Duodenal mucosa (tissue), 2 donors: Measurements from ENCODE around the gene LGR6.

ENCODE experiments used
- H3K27ac ChIP-seq: one replicate; pipeline ENCODE4 v1.7.0; 2013; ENCODE audit warnings: low read depth, low read length
- H3K27me3 ChIP-seq, 2 donors: one replicate each; pipeline ENCODE4 v1.7.0; 2013; ENCODE audit warnings: low read length in 2 of 2, control low read depth in 1 of 2; ENCODE audit not compliant: insufficient read depth in 2 of 2, control insufficient read depth in 1 of 2
- H3K36me3 ChIP-seq, 2 donors: one replicate each; pipeline ENCODE4 v1.7.0; 2013; ENCODE audit warnings: low read length in 2 of 2, control low read depth in 1 of 2; ENCODE audit not compliant: insufficient read depth in 2 of 2, control insufficient read depth in 1 of 2
- H3K4me1 ChIP-seq, 2 donors: one replicate each; pipeline ENCODE4 v1.7.0; 2013; ENCODE audit warnings: low read length in 2 of 2, control low read depth in 1 of 2; ENCODE audit not compliant: insufficient read depth in 2 of 2, control insufficient read depth in 1 of 2
- H3K4me3 ChIP-seq, 2 donors: one replicate each; pipeline ENCODE4 v1.7.0; 2013; ENCODE audit warnings: low read length in 2 of 2, low read depth in 1 of 2
- H3K9ac ChIP-seq, 2 donors: one replicate each; pipeline ENCODE4 v1.7.0; 2013; ENCODE audit warnings: low read length in 2 of 2, low read depth in 1 of 2
- H3K9me3 ChIP-seq, 2 donors: one replicate each; pipeline ENCODE4 v1.7.0; 2013; ENCODE audit warnings: low read length in 2 of 2, control low read depth in 1 of 2; ENCODE audit not compliant: control insufficient read depth in 1 of 2

The LGR6 gene

DNA sequence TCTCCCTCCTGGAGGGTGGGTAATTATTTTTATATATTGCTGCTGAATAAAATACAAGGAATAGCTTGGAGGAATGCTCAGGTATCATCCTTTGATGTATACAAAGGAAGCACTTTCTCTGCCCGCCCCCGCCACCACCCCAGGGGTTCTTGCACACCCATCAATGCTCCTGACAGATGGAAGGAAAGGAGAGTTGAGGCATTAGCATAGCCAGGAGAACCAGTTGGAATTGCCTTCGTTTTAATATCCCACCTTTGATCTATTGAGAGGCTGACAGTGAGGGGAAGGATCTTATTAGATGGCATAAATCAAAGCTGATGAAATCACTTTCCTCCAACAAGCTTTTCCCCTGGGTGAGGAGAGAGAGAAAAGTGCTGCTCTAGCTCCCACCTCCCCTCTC, 71.1 kb downstream of the LGR6 start:
- Histone ChIP-seq H3K9me3 (no peaks in the 10 kb centered on the region), H3K27ac (no peak overlapping the region), H3K4me3 (no peak overlapping the region), H3K4me1 (no peaks in the 10 kb centered on the region), H3K9ac (no peak overlapping the region), H3K27me3 (peaks cover 0 to 4% of the 10 kb centered on the region in 2 donors), H3K36me3 (no peaks in the 10 kb centered on the region)

DNA sequence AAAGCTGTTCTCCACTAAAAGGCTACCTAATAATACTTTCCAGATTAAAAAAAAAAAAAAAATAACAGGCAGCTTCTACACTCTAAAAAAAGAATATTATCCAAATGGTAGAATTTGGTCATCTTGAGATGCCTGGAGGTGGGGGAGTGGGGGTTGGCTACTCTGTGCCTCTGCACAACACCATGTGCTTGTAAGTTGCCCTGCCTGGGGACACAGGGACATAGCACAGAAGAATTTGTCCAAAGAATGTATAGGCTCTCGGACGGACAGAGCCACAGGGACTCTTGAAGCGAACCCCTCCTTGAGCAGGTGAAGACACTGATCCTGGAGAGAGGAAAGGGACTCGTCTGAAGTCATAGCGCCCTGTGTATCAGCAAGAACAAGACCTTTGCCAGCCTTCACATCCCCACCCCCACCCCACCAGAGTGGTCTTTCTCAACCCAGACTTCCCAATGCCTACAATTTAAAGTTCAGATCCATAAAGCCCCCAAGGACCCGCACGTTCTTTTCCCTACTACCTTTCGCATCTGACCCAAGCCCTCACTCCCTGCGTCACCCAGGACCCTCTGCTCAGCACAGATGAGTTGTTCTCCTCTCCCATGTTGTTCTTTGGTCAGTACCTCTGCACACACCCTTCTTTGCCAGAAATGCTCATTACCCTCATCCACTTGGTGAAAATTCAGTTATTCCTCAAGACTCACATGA, 72.6 kb downstream of the LGR6 start:
- H3K27ac ChIP-seq, result no peak overlapping the region
- peaks cover 0 to 4% of the 10 kb centered on the region in 2 donors for H3K27me3 ChIP-seq

DNA sequence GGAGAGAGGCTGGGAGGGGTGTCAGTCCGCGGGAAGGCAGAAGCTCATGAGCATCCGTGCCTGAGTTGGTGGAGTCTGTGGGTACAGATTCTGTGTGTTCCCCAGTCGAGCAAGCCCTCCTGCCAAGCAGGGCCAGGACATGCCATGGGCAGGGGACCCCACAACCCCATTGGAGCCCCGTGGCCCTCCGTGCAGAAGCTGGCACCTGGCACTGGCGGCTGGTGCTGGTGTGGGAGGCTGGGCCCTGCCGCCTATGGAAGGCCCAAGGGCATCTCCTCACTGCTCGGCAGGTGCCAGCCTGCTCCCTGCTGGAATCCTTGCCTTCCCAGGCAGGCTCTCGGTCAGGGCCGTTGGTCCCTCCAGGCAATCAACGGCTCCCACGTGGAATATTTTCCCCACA, 74.4 kb downstream of the LGR6 start:
- Histone ChIP-seq H3K27me3 (peaks cover 0 to 4% of the 10 kb centered on the region in 2 donors), H3K4me1 (peaks cover 5 to 8% of the 10 kb centered on the region in 2 donors), H3K4me3 (no peak overlapping the region), H3K36me3 (no peaks in the 10 kb centered on the region), H3K9me3 (no peaks in the 10 kb centered on the region), H3K9ac (no peak overlapping the region), H3K27ac (no peak overlapping the region)

More for the DNA sequence above, 72.6 kb downstream of the LGR6 start:
- Histone ChIP-seq H3K9ac (no peak overlapping the region), H3K36me3 (no peaks in the 10 kb centered on the region), H3K9me3 (no peaks in the 10 kb centered on the region), H3K4me1 (peaks cover 5 to 7% of the 10 kb centered on the region in 2 donors), H3K4me3 (no peak overlapping the region)

DNA sequence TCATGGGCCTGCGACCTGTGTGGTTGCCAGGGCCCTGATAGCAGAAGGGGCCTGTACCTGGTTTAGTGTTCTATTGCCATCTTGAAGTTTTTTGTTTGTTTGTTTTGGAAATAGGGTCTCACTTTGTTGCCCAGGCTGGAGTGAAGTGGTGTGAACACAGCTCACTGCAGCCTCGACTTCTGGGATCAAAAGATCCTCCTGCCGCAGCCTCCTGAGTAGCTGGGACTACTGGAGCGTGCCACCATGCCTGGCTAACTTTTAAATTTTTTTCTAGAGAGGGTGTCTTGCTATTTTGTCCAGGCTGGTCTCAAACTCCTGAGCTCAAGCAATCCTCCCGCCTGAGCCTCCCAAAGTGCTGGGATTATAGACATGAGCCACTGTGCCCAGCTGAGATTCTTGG, 75.2 kb downstream of the LGR6 start:
- Histone ChIP-seq H3K4me3 (no peak overlapping the region), H3K36me3 (no peaks in the 10 kb centered on the region), H3K27me3 (peaks cover 0 to 4% of the 10 kb centered on the region in 2 donors), H3K9me3 (no peaks in the 10 kb centered on the region), H3K27ac (no peak overlapping the region), H3K9ac (no peak overlapping the region), H3K4me1 (peaks cover 5 to 8% of the 10 kb centered on the region in 2 donors)

DNA sequence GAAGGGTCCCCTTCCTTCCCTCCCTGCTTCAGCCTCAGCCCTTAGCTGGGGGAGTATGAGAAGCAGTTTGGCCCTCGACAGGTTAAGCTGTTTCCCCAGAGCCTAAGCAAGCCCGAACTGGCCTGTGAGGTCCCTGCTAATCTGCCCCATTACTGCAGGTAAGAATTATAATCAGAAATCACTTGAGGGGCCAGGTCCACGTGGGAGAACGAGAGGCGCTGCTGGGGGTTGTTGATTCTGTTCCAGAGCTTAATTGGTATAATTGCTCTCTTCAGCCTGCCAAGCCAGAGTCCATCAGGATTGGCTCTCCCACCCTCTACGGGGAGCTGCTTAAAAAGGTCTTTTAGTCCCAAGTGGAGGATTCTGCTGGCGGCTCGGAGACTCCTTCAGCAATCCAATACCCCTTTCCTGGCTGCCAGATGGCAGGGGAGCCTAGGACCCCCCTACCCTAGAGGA, 77.3 kb downstream of the LGR6 start:
- Histone ChIP-seq H3K36me3 (no peaks in the 10 kb centered on the region), H3K27ac (no peak overlapping the region), H3K4me3 (no peak overlapping the region), H3K27me3 (peaks cover 0 to 4% of the 10 kb centered on the region in 2 donors), H3K9me3 (no peaks in the 10 kb centered on the region), H3K9ac (no peak overlapping the region), H3K4me1 (peaks cover 5 to 8% of the 10 kb centered on the region in 2 donors)

DNA sequence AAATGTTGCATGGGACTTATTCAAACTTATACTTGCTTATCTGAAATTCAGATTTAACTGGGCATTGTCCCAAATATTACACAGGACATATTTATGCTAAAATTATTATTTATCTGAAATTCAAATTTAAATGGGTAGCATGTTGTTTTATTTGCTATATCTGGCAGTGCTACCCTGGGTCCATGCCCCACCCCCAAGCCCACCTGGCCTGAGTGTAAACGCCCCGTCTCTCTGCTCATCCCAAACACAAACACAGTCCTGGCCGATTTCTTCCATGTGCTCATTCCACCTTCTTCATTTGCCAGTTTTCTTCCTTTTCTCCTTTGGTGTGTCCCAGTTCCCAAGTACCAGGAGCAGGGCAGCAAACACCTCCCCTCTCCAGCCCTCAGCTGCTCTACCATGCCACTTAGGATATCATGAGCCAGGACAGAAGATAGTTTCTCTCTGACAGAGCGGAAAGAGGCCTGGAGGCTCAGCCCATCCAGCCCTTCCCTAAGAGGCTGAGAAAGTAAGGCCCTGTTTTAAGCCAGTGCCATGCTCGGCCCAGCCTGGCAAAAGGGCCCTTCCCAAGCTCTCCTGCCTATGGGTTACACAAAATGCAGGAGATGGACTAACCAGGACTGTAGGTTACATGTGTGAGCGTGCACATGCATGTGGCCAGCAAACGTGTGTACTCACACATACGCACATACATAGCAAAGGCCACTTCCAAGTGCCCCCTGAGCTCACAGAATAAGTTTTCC, 78.7 kb downstream of the LGR6 start:
- peaks cover 5 to 8% of the 10 kb centered on the region in 2 donors for H3K4me1 ChIP-seq
- H3K36me3 ChIP-seq, result no peaks in the 10 kb centered on the region
- H3K27me3 ChIP-seq, result no peaks in the 10 kb centered on the region
- H3K27ac ChIP-seq, result no peak overlapping the region
- no peaks in the 10 kb centered on the region for H3K9me3 ChIP-seq
- H3K9ac ChIP-seq, result no peak overlapping the region
- H3K4me3 ChIP-seq, result no peak overlapping the region

DNA sequence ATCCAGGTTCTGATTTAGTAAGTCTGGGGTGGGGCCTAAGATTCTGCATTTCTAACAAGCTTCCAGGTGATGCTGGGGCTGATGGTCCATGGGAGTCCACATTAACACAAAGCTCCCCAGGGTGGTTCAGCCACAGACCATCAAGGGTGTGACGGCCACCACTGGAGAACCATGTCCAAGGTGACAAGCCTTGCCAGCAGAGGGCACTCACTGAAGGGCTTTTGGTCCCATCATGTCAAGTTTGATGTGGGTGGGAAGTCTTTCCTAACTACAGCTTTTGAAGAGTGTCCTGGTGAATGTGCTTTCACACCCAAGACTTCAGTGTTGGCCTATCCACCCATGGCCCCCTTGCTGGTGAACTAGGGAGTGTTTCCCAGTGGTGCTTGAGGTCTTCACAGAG, 81.0 kb downstream of the LGR6 start:
- no peaks in the 10 kb centered on the region for H3K36me3 ChIP-seq
- H3K27ac ChIP-seq, result no peak overlapping the region
- no peaks in the 10 kb centered on the region for H3K27me3 ChIP-seq
- no peak overlapping the region for H3K4me3 ChIP-seq
- no peak overlapping the region for H3K9ac ChIP-seq
- H3K9me3 ChIP-seq, result no peaks in the 10 kb centered on the region
- H3K4me1 ChIP-seq, result peaks cover 5 to 8% of the 10 kb centered on the region in 2 donors

DNA sequence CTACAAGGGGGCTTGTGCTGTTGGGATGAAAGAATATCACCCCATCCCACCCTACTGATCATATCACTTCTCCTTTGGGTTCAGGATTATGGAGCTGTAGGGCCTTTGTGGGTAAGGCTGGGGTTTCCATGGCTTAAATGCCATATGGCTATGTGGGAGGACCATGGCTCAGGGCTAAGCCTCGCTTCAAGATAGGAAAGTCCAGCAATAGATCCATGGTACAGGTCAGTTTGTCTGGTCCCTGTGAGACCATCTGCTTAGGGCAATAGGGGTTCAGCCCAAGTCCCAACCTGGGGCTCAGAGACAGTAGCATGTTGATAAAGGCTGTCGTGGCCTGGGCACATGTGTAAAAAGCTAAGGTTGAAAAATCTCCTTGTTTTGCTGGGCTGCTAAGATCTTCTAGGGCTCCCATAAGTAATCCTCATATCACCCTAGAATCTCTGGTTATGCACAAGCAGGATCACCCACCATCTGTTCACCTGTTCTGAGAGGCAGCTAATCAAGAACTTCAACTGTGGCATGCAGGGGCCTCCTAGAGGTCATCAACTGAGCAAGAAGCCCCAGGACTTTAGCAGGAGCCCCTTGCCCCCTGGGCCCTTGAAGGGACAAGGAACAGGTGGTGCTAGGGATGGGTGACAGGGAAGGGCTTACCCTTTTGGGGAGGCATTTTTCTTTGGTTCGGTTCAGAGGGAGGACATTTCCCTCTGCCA, 81.6 kb downstream of the LGR6 start:
- no peak overlapping the region for H3K9ac ChIP-seq
- H3K9me3 ChIP-seq, result no peaks in the 10 kb centered on the region
- H3K36me3 ChIP-seq, result no peaks in the 10 kb centered on the region
- no peaks in the 10 kb centered on the region for H3K27me3 ChIP-seq
- H3K4me3 ChIP-seq, result no peak overlapping the region
- H3K27ac ChIP-seq, result no peak overlapping the region
- peaks cover 5 to 8% of the 10 kb centered on the region in 2 donors for H3K4me1 ChIP-seq

DNA sequence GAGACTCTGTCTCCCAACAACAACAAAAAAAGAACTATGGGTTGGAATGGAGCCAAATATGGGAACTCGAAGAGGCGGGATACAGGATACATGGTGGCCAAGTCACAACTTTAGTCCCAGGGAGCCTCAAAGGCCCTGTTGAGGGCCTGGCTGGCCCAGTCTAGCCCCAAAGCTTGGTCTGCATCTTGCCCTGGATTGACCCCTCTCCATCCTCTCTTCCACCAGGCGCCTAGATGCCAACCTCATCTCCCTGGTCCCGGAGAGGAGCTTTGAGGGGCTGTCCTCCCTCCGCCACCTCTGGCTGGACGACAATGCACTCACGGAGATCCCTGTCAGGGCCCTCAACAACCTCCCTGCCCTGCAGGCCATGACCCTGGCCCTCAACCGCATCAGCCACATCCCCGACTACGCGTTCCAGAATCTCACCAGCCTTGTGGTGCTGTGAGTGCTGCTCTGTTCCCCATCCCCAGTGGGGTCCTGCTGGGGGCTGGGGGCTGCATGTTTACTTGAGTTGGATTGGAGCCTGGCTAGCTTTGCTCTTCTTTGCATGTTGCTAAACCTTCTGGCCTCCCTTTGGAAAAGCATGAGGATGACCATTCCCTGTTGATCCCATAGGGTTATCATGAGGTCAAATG, 82.6 kb downstream of the LGR6 start:
- H3K9me3 ChIP-seq, result no peaks in the 10 kb centered on the region
- H3K27me3 ChIP-seq, result no peaks in the 10 kb centered on the region
- H3K9ac ChIP-seq, result no peak overlapping the region
- no peak overlapping the region for H3K4me3 ChIP-seq
- H3K36me3 ChIP-seq, result no peaks in the 10 kb centered on the region
- H3K27ac ChIP-seq, result no peak overlapping the region
- H3K4me1 ChIP-seq, result peaks cover under 1 to 1% of the 10 kb centered on the region in 2 donors
